Measurements from ENCODE around the gene HELZ. TPM values are rescaled to one million over a fixed set of nuclear protein-coding genes. Genes with fewer than 3 reads are reported as not detected.

Gene HELZ
- total and polyA plus RNA-seq, 4 donors, result 5.5 to 175 (median 27.8) TPM

GRCh38 chr17:67152824-67153223, 92.2 kb downstream of the HELZ start:
- H3K4me1 ChIP-seq (ENCODE audit: control insufficient read depth in 5 of 5, insufficient read depth in 5 of 5, low read length in 5 of 5), result peaks cover 0 to 2% (median 0%) of the 10 kb centered on the region in 5 donors
- DNase-seq, result no peak
- H3K27me3 ChIP-seq (ENCODE audit: control insufficient read depth in 3 of 3, insufficient read depth in 3 of 3, low read length in 2 of 3), result no peaks in the 10 kb centered on the region
- peaks cover 9 to 22% (median 15%) of the 10 kb centered on the region in 4 donors for H3K36me3 ChIP-seq (ENCODE audit: control insufficient read depth in 4 of 4, insufficient read depth in 4 of 4, low read length in 4 of 4)
- H3K9ac ChIP-seq (ENCODE audit: insufficient read depth in 1 of 2, low read length in 2 of 2), result no peak overlapping the region
- no peaks in the 10 kb centered on the region for H3K9me3 ChIP-seq (ENCODE audit: control insufficient read depth in 4 of 4, insufficient read depth in 3 of 4, low read length in 3 of 4)
- no peak overlapping the region for H3K27ac ChIP-seq (ENCODE audit: low read depth in 1 of 2, low read length in 1 of 2)
- H3K4me3 ChIP-seq, result no peak overlapping the region
- no peak for TF ChIP-seq CTCF (IDR thresholded peaks at IDR 0.05; ENCODE audit: control extremely low read depth, extremely low read depth)
- WGBS, 2 donors, result 88 to 89% methylated on average over 2 of the region's 2 CpGs
- no peak for ATAC-seq (ENCODE audit: insufficient read depth, low FRiP score)

- DNase-seq (no peak), ATAC-seq (ENCODE audit: insufficient read depth, low FRiP score) (no peak)
- Histone ChIP-seq H3K27ac (ENCODE audit: low read depth in 1 of 2, low read length in 1 of 2) (no peak overlapping the region), H3K4me1 (ENCODE audit: control insufficient read depth in 5 of 5, insufficient read depth in 5 of 5, low read length in 5 of 5) (peaks cover 0 to 2% (median 0%) of the 10 kb centered on the region in 5 donors), H3K9ac (ENCODE audit: insufficient read depth in 1 of 2, low read length in 2 of 2) (no peak overlapping the region), H3K9me3 (ENCODE audit: control insufficient read depth in 4 of 4, insufficient read depth in 3 of 4, low read length in 3 of 4) (no peaks in the 10 kb centered on the region), H3K4me3 (no peak overlapping the region), H3K36me3 (ENCODE audit: control insufficient read depth in 4 of 4, insufficient read depth in 4 of 4, low read length in 4 of 4) (peaks cover 12 to 25% (median 22%) of the 10 kb centered on the region in 4 donors), H3K27me3 (ENCODE audit: control insufficient read depth in 3 of 3, insufficient read depth in 3 of 3, low read length in 2 of 3) (no peaks in the 10 kb centered on the region)
- 77 to 82% methylated on average over 2 of the region's 2 CpGs for WGBS, 2 donors
- TF ChIP-seq CTCF (IDR thresholded peaks at IDR 0.05; ENCODE audit: control extremely low read depth, extremely low read depth), result no peak
Observed at GRCh38 chr17:67151717-67152116, 93.3 kb downstream of the HELZ start.

- WGBS, 2 donors, result 95 to 97% methylated on average over 3 of the region's 3 CpGs
- H3K4me3 ChIP-seq, result no peak overlapping the region
- no peak overlapping the region for H3K9ac ChIP-seq (ENCODE audit: insufficient read depth in 1 of 2, low read length in 2 of 2)
- no peak for ATAC-seq (ENCODE audit: insufficient read depth, low FRiP score)
- no peaks in the 10 kb centered on the region for H3K9me3 ChIP-seq (ENCODE audit: control insufficient read depth in 4 of 4, insufficient read depth in 3 of 4, low read length in 3 of 4)
- no peak for TF ChIP-seq CTCF (IDR thresholded peaks at IDR 0.05; ENCODE audit: control extremely low read depth, extremely low read depth)
- H3K4me1 ChIP-seq (ENCODE audit: control insufficient read depth in 5 of 5, insufficient read depth in 5 of 5, low read length in 5 of 5), result peaks cover 0 to 2% (median 0%) of the 10 kb centered on the region in 5 donors
- no peaks in the 10 kb centered on the region for H3K27me3 ChIP-seq (ENCODE audit: control insufficient read depth in 3 of 3, insufficient read depth in 3 of 3, low read length in 2 of 3)
- peaks cover 12 to 29% (median 26%) of the 10 kb centered on the region in 4 donors for H3K36me3 ChIP-seq (ENCODE audit: control insufficient read depth in 4 of 4, insufficient read depth in 4 of 4, low read length in 4 of 4)
- no peak for DNase-seq
- no peak overlapping the region for H3K27ac ChIP-seq (ENCODE audit: low read depth in 1 of 2, low read length in 1 of 2)
Observed at GRCh38 chr17:67150826-67151225, 94.2 kb downstream of the HELZ start.

- DNase-seq, result no peak
- no peak overlapping the region for H3K27ac ChIP-seq (ENCODE audit: low read depth in 1 of 2, low read length in 1 of 2)
- no peak overlapping the region for H3K9ac ChIP-seq (ENCODE audit: insufficient read depth in 1 of 2, low read length in 2 of 2)
- peaks cover 17 to 37% (median 31%) of the 10 kb centered on the region in 4 donors for H3K36me3 ChIP-seq (ENCODE audit: control insufficient read depth in 4 of 4, insufficient read depth in 4 of 4, low read length in 4 of 4)
- no peak for TF ChIP-seq CTCF (IDR thresholded peaks at IDR 0.05; ENCODE audit: control extremely low read depth, extremely low read depth)
- WGBS, 2 donors, result 91 to 93% methylated on average over 6 of the region's 6 CpGs
- H3K9me3 ChIP-seq (ENCODE audit: control insufficient read depth in 4 of 4, insufficient read depth in 3 of 4, low read length in 3 of 4), result no peaks in the 10 kb centered on the region
- H3K27me3 ChIP-seq (ENCODE audit: control insufficient read depth in 3 of 3, insufficient read depth in 3 of 3, low read length in 2 of 3), result no peaks in the 10 kb centered on the region
- no peaks in the 10 kb centered on the region for H3K4me1 ChIP-seq (ENCODE audit: control insufficient read depth in 5 of 5, insufficient read depth in 5 of 5, low read length in 5 of 5)
- no peak for ATAC-seq (ENCODE audit: insufficient read depth, low FRiP score)
- no peak overlapping the region for H3K4me3 ChIP-seq
Observed at GRCh38 chr17:67148352-67148751, 96.6 kb downstream of the HELZ start.

Measured in lung (tissue), 12 donors.